SU-DHL-6 (cell line): ENCODE results near the gene PRKN.

Source experiments
- EZH2phosphoT487 ChIP-seq: fragments of 200-600 bp; sonication (generic), shearing (Covaris generic); conservative IDR thresholded peaks from 2 replicates; pipeline ENCODE4 v1.6.1; 2018; ENCODE audit warnings: mild to moderate bottlenecking, antibody characterized with exemption, low read length, moderate library complexity, mixed read lengths
- TF ChIP-seq, protein P1 (sequence below): fragments of 200-600 bp; sonication (generic); IDR thresholded peaks from one replicate; pipeline ENCODE4 v1.5.1; 2017; ENCODE audit warnings: antibody characterized with exemption, mild to moderate bottlenecking, low read length, moderate library complexity; ENCODE audit not compliant: insufficient read depth, poor library complexity, severe bottlenecking

DNA sequence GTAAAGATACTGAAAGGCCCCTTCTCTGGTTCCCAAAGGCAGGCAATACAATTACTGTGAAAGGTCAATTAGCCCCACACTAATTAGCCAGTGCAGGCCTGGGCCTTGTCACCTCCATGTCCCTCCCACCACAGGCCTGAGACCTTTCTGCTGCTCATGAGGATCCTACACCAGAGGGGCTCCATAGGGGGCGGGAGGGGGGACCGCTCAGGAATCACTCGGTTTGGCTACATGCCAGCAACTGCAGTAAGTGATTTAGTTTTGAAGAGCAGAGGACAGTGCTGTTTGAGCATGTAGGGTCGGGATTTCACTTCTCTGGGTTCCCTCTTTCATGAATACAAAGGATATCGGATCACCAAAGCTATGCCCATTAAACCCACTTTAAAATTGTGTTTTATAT lies 455.6 kb downstream of the PRKN start:
- TF ChIP-seq, protein P1, sequence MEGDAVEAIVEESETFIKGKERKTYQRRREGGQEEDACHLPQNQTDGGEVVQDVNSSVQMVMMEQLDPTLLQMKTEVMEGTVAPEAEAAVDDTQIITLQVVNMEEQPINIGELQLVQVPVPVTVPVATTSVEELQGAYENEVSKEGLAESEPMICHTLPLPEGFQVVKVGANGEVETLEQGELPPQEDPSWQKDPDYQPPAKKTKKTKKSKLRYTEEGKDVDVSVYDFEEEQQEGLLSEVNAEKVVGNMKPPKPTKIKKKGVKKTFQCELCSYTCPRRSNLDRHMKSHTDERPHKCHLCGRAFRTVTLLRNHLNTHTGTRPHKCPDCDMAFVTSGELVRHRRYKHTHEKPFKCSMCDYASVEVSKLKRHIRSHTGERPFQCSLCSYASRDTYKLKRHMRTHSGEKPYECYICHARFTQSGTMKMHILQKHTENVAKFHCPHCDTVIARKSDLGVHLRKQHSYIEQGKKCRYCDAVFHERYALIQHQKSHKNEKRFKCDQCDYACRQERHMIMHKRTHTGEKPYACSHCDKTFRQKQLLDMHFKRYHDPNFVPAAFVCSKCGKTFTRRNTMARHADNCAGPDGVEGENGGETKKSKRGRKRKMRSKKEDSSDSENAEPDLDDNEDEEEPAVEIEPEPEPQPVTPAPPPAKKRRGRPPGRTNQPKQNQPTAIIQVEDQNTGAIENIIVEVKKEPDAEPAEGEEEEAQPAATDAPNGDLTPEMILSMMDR = no peak
- TF ChIP-seq EZH2phosphoT487 = no peak
